ENCODE results near the gene THAP7. TPM values are rescaled to one million over a fixed set of nuclear protein-coding genes. Genes with fewer than 3 reads are reported as not detected.

The THAP7 gene
- total and polyA plus RNA-seq, 2 of the 13 experiments (the other 11 are each of a cell fraction or from before 2014, with no cell fraction given) = 13.0 to 25.5 TPM

GRCh38 chr22:20949698-20950183, 52.2 kb downstream of the THAP7 start (continued):
- TF ChIP-seq MED8 (CRISPR knock-in tag; IDR thresholded peaks at IDR 0.05; ENCODE audit: insufficient replicate concordance) (no peak), ARNT (IDR thresholded peaks at IDR 0.05) (no peak), ZNF34 (CRISPR knock-in tag; IDR thresholded peaks at IDR 0.05; ENCODE audit: borderline replicate concordance) (no peak), KAT8 (CRISPR knock-in tag; IDR thresholded peaks at IDR 0.05) (peak; percentile 20; the same call in 1 of the 2 replicates), NR2F6 (IDR thresholded peaks at IDR 0.05) (no peak), NR2F6 (CRISPR knock-in tag; IDR thresholded peaks at IDR 0.05) (peak; percentile 69), ZNF644 (CRISPR knock-in tag; IDR thresholded peaks at IDR 0.05; ENCODE audit: low read depth) (no peak), SPEN (CRISPR knock-in tag; IDR thresholded peaks at IDR 0.05; ENCODE audit: low read depth) (no peak), ZNF878 (CRISPR knock-in tag; IDR thresholded peaks at IDR 0.05) (0 out of 2 replicates have a peak, but pooled peaks have one; percentile 19), IKZF1 (IDR thresholded peaks at IDR 0.05) (no peak), PRMT3 (CRISPR knock-in tag; IDR thresholded peaks at IDR 0.05; ENCODE audit: borderline replicate concordance, low read depth) (no peak), SP5 (CRISPR knock-in tag; IDR thresholded peaks at IDR 0.05; ENCODE audit: borderline replicate concordance, low read depth) (0 out of 2 replicates have a peak, but pooled peaks have one; percentile 11), PAF1 (CRISPR knock-in tag; IDR thresholded peaks at IDR 0.05) (no peak), SNAPC4 (CRISPR knock-in tag; IDR thresholded peaks at IDR 0.05) (no peak), ZFP82 (CRISPR knock-in tag; IDR thresholded peaks at IDR 0.05; ENCODE audit: borderline replicate concordance) (no peak), ZNF839 (CRISPR knock-in tag; IDR thresholded peaks at IDR 0.05; ENCODE audit: borderline replicate concordance) (no peak), ZNF598 (CRISPR knock-in tag; IDR thresholded peaks at IDR 0.05; ENCODE audit: borderline replicate concordance) (no peak), STAG1 (CRISPR knock-in tag; IDR thresholded peaks at IDR 0.05) (no peak), GTF3A (CRISPR knock-in tag; conservative IDR thresholded peaks at IDR 0.05) (no peak)
- TF ChIP-seq, protein P1, sequence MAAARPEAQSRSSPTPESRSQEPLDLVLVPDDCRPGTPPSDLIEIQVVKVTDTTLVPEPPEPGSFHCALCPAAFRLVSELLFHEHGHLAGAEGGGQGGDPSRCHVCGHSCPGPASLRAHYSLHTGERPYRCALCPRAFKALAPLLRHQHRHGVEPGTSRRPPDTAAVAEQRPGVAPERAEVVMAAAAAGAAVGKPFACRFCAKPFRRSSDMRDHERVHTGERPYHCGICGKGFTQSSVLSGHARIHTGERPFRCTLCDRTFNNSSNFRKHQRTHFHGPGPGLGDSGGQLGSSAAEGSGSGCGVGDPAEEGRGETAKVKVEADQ (CRISPR knock-in tag; IDR thresholded peaks at IDR 0.05; ENCODE audit: borderline replicate concordance) = no peak
- TF ChIP-seq, protein P2, sequence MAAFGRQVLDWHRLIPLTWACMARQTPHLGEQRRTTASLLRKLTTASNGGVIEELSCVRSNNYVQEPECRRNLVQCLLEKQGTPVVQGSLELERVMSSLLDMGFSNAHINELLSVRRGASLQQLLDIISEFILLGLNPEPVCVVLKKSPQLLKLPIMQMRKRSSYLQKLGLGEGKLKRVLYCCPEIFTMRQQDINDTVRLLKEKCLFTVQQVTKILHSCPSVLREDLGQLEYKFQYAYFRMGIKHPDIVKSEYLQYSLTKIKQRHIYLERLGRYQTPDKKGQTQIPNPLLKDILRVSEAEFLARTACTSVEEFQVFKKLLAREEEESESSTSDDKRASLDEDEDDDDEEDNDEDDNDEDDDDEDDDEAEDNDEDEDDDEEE (CRISPR knock-in tag; IDR thresholded peaks at IDR 0.05) = 0 out of 2 replicates have a peak, but pooled peaks have one; percentile 41
- TF ChIP-seq, protein P3, sequence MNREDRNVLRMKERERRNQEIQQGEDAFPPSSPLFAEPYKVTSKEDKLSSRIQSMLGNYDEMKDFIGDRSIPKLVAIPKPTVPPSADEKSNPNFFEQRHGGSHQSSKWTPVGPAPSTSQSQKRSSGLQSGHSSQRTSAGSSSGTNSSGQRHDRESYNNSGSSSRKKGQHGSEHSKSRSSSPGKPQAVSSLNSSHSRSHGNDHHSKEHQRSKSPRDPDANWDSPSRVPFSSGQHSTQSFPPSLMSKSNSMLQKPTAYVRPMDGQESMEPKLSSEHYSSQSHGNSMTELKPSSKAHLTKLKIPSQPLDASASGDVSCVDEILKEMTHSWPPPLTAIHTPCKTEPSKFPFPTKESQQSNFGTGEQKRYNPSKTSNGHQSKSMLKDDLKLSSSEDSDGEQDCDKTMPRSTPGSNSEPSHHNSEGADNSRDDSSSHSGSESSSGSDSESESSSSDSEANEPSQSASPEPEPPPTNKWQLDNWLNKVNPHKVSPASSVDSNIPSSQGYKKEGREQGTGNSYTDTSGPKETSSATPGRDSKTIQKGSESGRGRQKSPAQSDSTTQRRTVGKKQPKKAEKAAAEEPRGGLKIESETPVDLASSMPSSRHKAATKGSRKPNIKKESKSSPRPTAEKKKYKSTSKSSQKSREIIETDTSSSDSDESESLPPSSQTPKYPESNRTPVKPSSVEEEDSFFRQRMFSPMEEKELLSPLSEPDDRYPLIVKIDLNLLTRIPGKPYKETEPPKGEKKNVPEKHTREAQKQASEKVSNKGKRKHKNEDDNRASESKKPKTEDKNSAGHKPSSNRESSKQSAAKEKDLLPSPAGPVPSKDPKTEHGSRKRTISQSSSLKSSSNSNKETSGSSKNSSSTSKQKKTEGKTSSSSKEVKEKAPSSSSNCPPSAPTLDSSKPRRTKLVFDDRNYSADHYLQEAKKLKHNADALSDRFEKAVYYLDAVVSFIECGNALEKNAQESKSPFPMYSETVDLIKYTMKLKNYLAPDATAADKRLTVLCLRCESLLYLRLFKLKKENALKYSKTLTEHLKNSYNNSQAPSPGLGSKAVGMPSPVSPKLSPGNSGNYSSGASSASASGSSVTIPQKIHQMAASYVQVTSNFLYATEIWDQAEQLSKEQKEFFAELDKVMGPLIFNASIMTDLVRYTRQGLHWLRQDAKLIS (CRISPR knock-in tag; IDR thresholded peaks at IDR 0.05) = no peak; the same call in 1 of the 2 replicates
